ENCODE data around the gene LYST. TPM values are rescaled to one million over a fixed set of nuclear protein-coding genes. Genes with fewer than 3 reads are reported as not detected.

The LYST gene
- total and polyA plus RNA-seq, 2 of the 8 experiments (the other 6 are each of a cell fraction or from before 2014, with no cell fraction given): 0.29 to 0.58 TPM

- TF ChIP-seq CTCF (IDR thresholded peaks at IDR 0.05; ENCODE audit: control extremely low read depth in 1 of 3, insufficient read depth in 1 of 3, low read depth in 1 of 3, low read length in 3 of 3): no peak
- no peak for TF ChIP-seq TAF7 (optimal IDR thresholded peaks at IDR 0.05; ENCODE audit: borderline replicate concordance, low read depth, low read length)
- no peak for TF ChIP-seq RNF2 (IDR thresholded peaks at IDR 0.05; ENCODE audit: borderline replicate concordance, low read depth, low read length, missing control alignments, poor library complexity, severe bottlenecking)
- peak in 1 of 2 experiments; percentile 71; a peak in 2 of 3 replicates for TF ChIP-seq POLR2A (IDR thresholded peaks at IDR 0.05; ENCODE audit: control extremely low read depth in 1 of 2, low read depth in 2 of 2, low read length in 2 of 2)
- TF ChIP-seq CBX5 (IDR thresholded peaks at IDR 0.05; ENCODE audit: low read depth, low read length): no peak
- no peak for TF ChIP-seq POU5F1 (IDR thresholded peaks at IDR 0.05; ENCODE audit: low read depth, low read length)
- no peak for TF ChIP-seq E2F6 (IDR thresholded peaks at IDR 0.05)
- TF ChIP-seq JUN (IDR thresholded peaks at IDR 0.05; ENCODE audit: low read depth, low read length): no peak
- TF ChIP-seq CEBPB (IDR thresholded peaks at IDR 0.05; ENCODE audit: low read depth, low read length): no peak
- TF ChIP-seq SP4 (IDR thresholded peaks at IDR 0.05; ENCODE audit: low read length): 0 out of 2 replicates have a peak, but pooled peaks have one; percentile 21
- TF ChIP-seq TEAD4 (IDR thresholded peaks at IDR 0.05; ENCODE audit: low read depth, low read length): no peak
- TF ChIP-seq PHF8 (conservative IDR thresholded peaks at IDR 0.05; ENCODE audit: low read depth, low read length): peak; percentile 66
- TF ChIP-seq CHD1 (IDR thresholded peaks at IDR 0.05; ENCODE audit: low read depth, low read length): no peak
- no peak for TF ChIP-seq HDAC6 (IDR thresholded peaks at IDR 0.05; ENCODE audit: low read depth, low read length)
- no peak for TF ChIP-seq SP2 (IDR thresholded peaks at IDR 0.05; ENCODE audit: low read length)
- TF ChIP-seq MAX (IDR thresholded peaks at IDR 0.05): no peak
- no peak for TF ChIP-seq GABPA (IDR thresholded peaks at IDR 0.05; ENCODE audit: borderline replicate concordance, insufficient read depth, low read length)
- TF ChIP-seq RAD21 (IDR thresholded peaks at IDR 0.05 in 1 of 2, conservative IDR thresholded peaks at IDR 0.05 in 1 of 2; ENCODE audit: low read depth in 2 of 2, low read length in 2 of 2): no peak
- no peak for TF ChIP-seq SUZ12 (IDR thresholded peaks at IDR 0.05; ENCODE audit: low read length)
- no peak for TF ChIP-seq GTF2F1 (IDR thresholded peaks at IDR 0.05; ENCODE audit: borderline replicate concordance, low read depth, low read length)
Measured at GRCh38 chr1:235866913-235867845, 473 bp upstream of the LYST start (continued).

Measured in H1 (cell line).